Measurements from ENCODE around the gene PPP2R2B.
A peak's percentile ranks its signal among the peaks of the same experiment; 100 is the strongest.

The PPP2R2B gene

GRCh38 chr5:146781157-146781556 is 97.4 kb downstream of the PPP2R2B start:
- no peak for DNase-seq (ENCODE audit: low spot score)

GRCh38 chr5:146779211-146779869 is 99.2 kb downstream of the PPP2R2B start:
- no peak for DNase-seq (ENCODE audit: low spot score)

- no peak for DNase-seq (ENCODE audit: low spot score)
These were observed 99.8 kb downstream of the PPP2R2B start for GRCh38 chr5:146778795-146779194.

- no peak for DNase-seq (ENCODE audit: low spot score)
These were observed 100.3 kb downstream of the PPP2R2B start for GRCh38 chr5:146778261-146778660.

- no peak for DNase-seq (ENCODE audit: low spot score)
These were observed 105.6 kb downstream of the PPP2R2B start for GRCh38 chr5:146772881-146773466.

GRCh38 chr5:146770980-146771379 is 107.6 kb downstream of the PPP2R2B start:
- DNase-seq (ENCODE audit: low spot score), result no peak

- no peak for DNase-seq (ENCODE audit: low spot score)
These were observed 108.0 kb downstream of the PPP2R2B start for GRCh38 chr5:146770546-146770945.

GRCh38 chr5:146767534-146767933 is 111.0 kb downstream of the PPP2R2B start:
- DNase-seq (ENCODE audit: low spot score), result no peak

GRCh38 chr5:146766013-146766412 is 112.5 kb downstream of the PPP2R2B start:
- DNase-seq (ENCODE audit: low spot score), result no peak

- DNase-seq (ENCODE audit: low spot score), result no peak
These were observed 113.3 kb downstream of the PPP2R2B start for GRCh38 chr5:146765089-146765832.

GRCh38 chr5:146762830-146763229 is 115.7 kb downstream of the PPP2R2B start:
- no peak for DNase-seq (ENCODE audit: low spot score)

GRCh38 chr5:146761811-146762210 is 116.7 kb downstream of the PPP2R2B start:
- no peak for DNase-seq (ENCODE audit: low spot score)

GRCh38 chr5:146758938-146759337 is 119.6 kb downstream of the PPP2R2B start:
- no peak for DNase-seq (ENCODE audit: low spot score)

GRCh38 chr5:146758076-146758475 is 120.5 kb downstream of the PPP2R2B start:
- DNase-seq (ENCODE audit: low spot score), result no peak

- DNase-seq (ENCODE audit: low spot score), result no peak
These were observed 122.0 kb downstream of the PPP2R2B start for GRCh38 chr5:146756546-146756945.

GRCh38 chr5:146755793-146756192 is 122.8 kb downstream of the PPP2R2B start:
- DNase-seq (ENCODE audit: low spot score), result no peak

- DNase-seq (ENCODE audit: low spot score), result no peak
These were observed 123.9 kb downstream of the PPP2R2B start for GRCh38 chr5:146754621-146755020.

GRCh38 chr5:146753641-146754040 is 124.9 kb downstream of the PPP2R2B start:
- DNase-seq (ENCODE audit: low spot score), result peak; percentile 19

- peak; percentile 74 for DNase-seq (ENCODE audit: low spot score)
These were observed 126.7 kb downstream of the PPP2R2B start for GRCh38 chr5:146751781-146752401.

GRCh38 chr5:146751054-146751453 is 127.5 kb downstream of the PPP2R2B start:
- DNase-seq (ENCODE audit: low spot score), result no peak

GRCh38 chr5:146748533-146748932 is 130.0 kb downstream of the PPP2R2B start:
- no peak for DNase-seq (ENCODE audit: low spot score)

- DNase-seq (ENCODE audit: low spot score), result no peak
These were observed 132.5 kb downstream of the PPP2R2B start for GRCh38 chr5:146745931-146746577.
